Trophoblast cell (in vitro differentiated cells and primary cell): ENCODE measurements around the gene COPG1.
A peak's percentile ranks its signal among the peaks of the same experiment; 100 is the strongest.

ENCODE experiments used
- DNase-seq, 2 donors: peaks; one replicate each; pipeline ENCODE4 v3.0.0-alpha.2; 2016
- H2AFZ ChIP-seq: 2 replicates; pipeline ENCODE4 v1.6.1; 2013; ENCODE audit warnings: low read length, moderate library complexity, mild to moderate bottlenecking; ENCODE audit not compliant: insufficient read depth, poor library complexity
- H2AK5ac ChIP-seq: 2 replicates; pipeline ENCODE4 v1.6.1; 2013; ENCODE audit warnings: mild to moderate bottlenecking, low read length
- H2BK120ac ChIP-seq: 2 replicates; pipeline ENCODE4 v1.6.1; 2013; ENCODE audit warnings: low read length, mild to moderate bottlenecking, moderate library complexity; ENCODE audit not compliant: insufficient read depth, poor library complexity
- H2BK12ac ChIP-seq: 2 replicates; pipeline ENCODE4 v1.6.1; 2013; ENCODE audit warnings: mild to moderate bottlenecking, low read length, moderate library complexity
- H2BK5ac ChIP-seq: 2 replicates; pipeline ENCODE4 v1.6.1; 2013; ENCODE audit warnings: low read length, low read depth, moderate library complexity, mild to moderate bottlenecking; ENCODE audit not compliant: poor library complexity
- H3K14ac ChIP-seq: 2 replicates; pipeline ENCODE4 v1.6.1; 2013; ENCODE audit warnings: mild to moderate bottlenecking, low read length
- H3K18ac ChIP-seq: 2 replicates; pipeline ENCODE4 v1.6.1; 2013; ENCODE audit warnings: mild to moderate bottlenecking, low read length
- H3K23ac ChIP-seq: 2 replicates; pipeline ENCODE4 v1.6.1; 2013; ENCODE audit warnings: low read length
- H3K27ac ChIP-seq: 2 replicates; pipeline ENCODE4 v1.5.1; 2013; ENCODE audit warnings: low read depth, mild to moderate bottlenecking, inconsistent platforms, low read length, moderate library complexity
- H3K27me3 ChIP-seq: 2 replicates; pipeline ENCODE4 v1.6.1; 2013; ENCODE audit warnings: inconsistent platforms, mild to moderate bottlenecking, low read length, moderate library complexity; ENCODE audit not compliant: insufficient read depth
- H3K36me3 ChIP-seq, 2 experiments: 1 replicate in 1 of 2; 2 replicates in 1 of 2; pipeline ENCODE4 v1.6.1; 2013; ENCODE audit warnings: low read length in 2 of 2, mild to moderate bottlenecking in 2 of 2, moderate library complexity in 1 of 2; ENCODE audit not compliant: insufficient read depth in 2 of 2, control insufficient read depth in 1 of 2
- H3K4ac ChIP-seq: 2 replicates; pipeline ENCODE4 v1.6.1; 2013; ENCODE audit warnings: low read depth, mild to moderate bottlenecking, low read length, moderate library complexity
- H3K4me1 ChIP-seq, 2 experiments: 1 replicate in 1 of 2; 2 replicates in 1 of 2; pipeline ENCODE4 v1.6.1; 2013; ENCODE audit warnings: low read length in 2 of 2, mild to moderate bottlenecking in 2 of 2, moderate library complexity in 1 of 2; ENCODE audit not compliant: insufficient read depth in 2 of 2, control insufficient read depth in 1 of 2
- H3K4me2 ChIP-seq: 2 replicates; pipeline ENCODE4 v1.6.1; 2013; ENCODE audit warnings: inconsistent platforms, mild to moderate bottlenecking, low read length, moderate library complexity
- H3K4me3 ChIP-seq: 2 replicates; pipeline ENCODE4 v1.5.1; 2013; ENCODE audit warnings: mild to moderate bottlenecking, low read depth, low read length, inconsistent platforms
- H3K79me1 ChIP-seq: one replicate; pipeline ENCODE4 v1.6.1; 2013; ENCODE audit warnings: low read length
- H3K79me2 ChIP-seq: 2 replicates; pipeline ENCODE4 v1.6.1; 2013; ENCODE audit warnings: low read length, mild to moderate bottlenecking; ENCODE audit not compliant: control insufficient read depth, insufficient read depth, poor library complexity
- H3K9ac ChIP-seq: 2 replicates; pipeline ENCODE4 v1.6.1; 2013; ENCODE audit warnings: mild to moderate bottlenecking, low read length
- H3K9me3 ChIP-seq: 2 replicates; pipeline ENCODE4 v1.6.1; 2013; ENCODE audit warnings: low read depth, mild to moderate bottlenecking, control low read depth, inconsistent platforms, low read length; ENCODE audit not compliant: insufficient read depth
- H4K12ac ChIP-seq: 2 replicates; pipeline ENCODE4 v1.6.1; 2013; ENCODE audit warnings: low read depth, mild to moderate bottlenecking, low read length, moderate library complexity
- H4K8ac ChIP-seq: 2 replicates; pipeline ENCODE4 v1.6.1; 2013; ENCODE audit warnings: low read depth, mild to moderate bottlenecking, low read length, moderate library complexity
- H4K91ac ChIP-seq: one replicate; pipeline ENCODE4 v1.6.1; 2013; ENCODE audit warnings: low read depth, mild to moderate bottlenecking, low read length, moderate library complexity
- WGBS: extraction: QIAGEN DNeasy Blood & Tissue Kit; methylation state at CpG from one replicate; pipeline ENCODE4 v1.1.7; 2013; ENCODE audit warnings: missing lambda C conversion rate; ENCODE audit not compliant: insufficient read length, insufficient coverage; ENCODE audit errors: extremely low coverage; 5-methylcytosine and 5-hydroxymethylcytosine counted together

The COPG1 gene

GRCh38 chr3:129230311-129231019 is 18.9 kb upstream of the COPG1 start:
- no peak overlapping the region for H2BK12ac ChIP-seq
- no CpG with 5 or more reads among the region's 7 CpGs for WGBS
- H2BK120ac ChIP-seq: no peak overlapping the region
- H3K4me3 ChIP-seq: no peak overlapping the region
- no peak overlapping the region for H3K4ac ChIP-seq
- H3K79me2 ChIP-seq: no peaks in the 10 kb centered on the region
- no peak overlapping the region for H4K91ac ChIP-seq
- peaks cover under 1% of the 10 kb centered on the region for H3K9me3 ChIP-seq
- no peak overlapping the region for H3K27ac ChIP-seq
- no peak overlapping the region for H3K23ac ChIP-seq
- no peak overlapping the region for H3K14ac ChIP-seq
- no peak overlapping the region for H3K18ac ChIP-seq
- no peak overlapping the region for H2AK5ac ChIP-seq
- H3K36me3 ChIP-seq: no peaks in the 10 kb centered on the region
- H4K12ac ChIP-seq: no peak overlapping the region
- no peak overlapping the region for H4K8ac ChIP-seq
- no peak overlapping the region for H2AFZ ChIP-seq
- H3K79me1 ChIP-seq: peaks cover 8% of the 10 kb centered on the region
- DNase-seq: peak in 1 of 2 donors; percentile 72
- H3K9ac ChIP-seq: no peak overlapping the region
- H3K4me2 ChIP-seq: no peak overlapping the region
- peaks cover 10 to 11% of the 10 kb centered on the region in 2 experiments for H3K4me1 ChIP-seq
- H2BK5ac ChIP-seq: no peak overlapping the region
- no peaks in the 10 kb centered on the region for H3K27me3 ChIP-seq

- no peak overlapping the region for H2AFZ ChIP-seq
- no CpG with 5 or more reads among the region's 10 CpGs for WGBS
- H3K4me1 ChIP-seq: peaks cover 10 to 11% of the 10 kb centered on the region in 2 experiments
- H3K23ac ChIP-seq: no peak overlapping the region
- H4K91ac ChIP-seq: no peak overlapping the region
- no peak overlapping the region for H3K9ac ChIP-seq
- no peak overlapping the region for H4K12ac ChIP-seq
- H3K14ac ChIP-seq: no peak overlapping the region
- no peaks in the 10 kb centered on the region for H3K27me3 ChIP-seq
- H2AK5ac ChIP-seq: no peak overlapping the region
- H3K79me2 ChIP-seq: no peaks in the 10 kb centered on the region
- H2BK120ac ChIP-seq: no peak overlapping the region
- H3K4me2 ChIP-seq: no peak overlapping the region
- no peak overlapping the region for H2BK12ac ChIP-seq
- no peak overlapping the region for H3K4me3 ChIP-seq
- H3K79me1 ChIP-seq: peaks cover 8% of the 10 kb centered on the region
- no peak overlapping the region for H3K27ac ChIP-seq
- H3K9me3 ChIP-seq: peaks cover 3% of the 10 kb centered on the region
- no peak overlapping the region for H4K8ac ChIP-seq
- no peak for DNase-seq
- H3K36me3 ChIP-seq: no peaks in the 10 kb centered on the region
- H3K18ac ChIP-seq: no peak overlapping the region
- H2BK5ac ChIP-seq: no peak overlapping the region
- no peak overlapping the region for H3K4ac ChIP-seq
These were observed 17.9 kb upstream of the COPG1 start for GRCh38 chr3:129231331-129232119.

- no peaks in the 10 kb centered on the region for H3K27me3 ChIP-seq
- H2BK5ac ChIP-seq: no peak overlapping the region
- peaks cover 8% of the 10 kb centered on the region for H3K79me1 ChIP-seq
- H3K4me3 ChIP-seq: no peak overlapping the region
- peaks cover 9 to 11% of the 10 kb centered on the region in 2 experiments for H3K4me1 ChIP-seq
- H4K12ac ChIP-seq: no peak overlapping the region
- no peaks in the 10 kb centered on the region for H3K36me3 ChIP-seq
- no CpG with 5 or more reads among the region's 4 CpGs for WGBS
- H4K91ac ChIP-seq: no peak overlapping the region
- H3K4ac ChIP-seq: no peak overlapping the region
- H3K23ac ChIP-seq: no peak overlapping the region
- H3K9ac ChIP-seq: no peak overlapping the region
- no peak overlapping the region for H2BK12ac ChIP-seq
- no peak overlapping the region for H3K18ac ChIP-seq
- no peak overlapping the region for H2AK5ac ChIP-seq
- H3K9me3 ChIP-seq: peaks cover 3% of the 10 kb centered on the region
- no peak overlapping the region for H3K27ac ChIP-seq
- peak in 1 of 2 donors; percentile 34 for DNase-seq
- H2AFZ ChIP-seq: no peak overlapping the region
- no peak overlapping the region for H3K4me2 ChIP-seq
- H3K79me2 ChIP-seq: no peaks in the 10 kb centered on the region
- no peak overlapping the region for H2BK120ac ChIP-seq
- no peak overlapping the region for H4K8ac ChIP-seq
- H3K14ac ChIP-seq: no peak overlapping the region
These were observed 15.9 kb upstream of the COPG1 start for GRCh38 chr3:129233538-129233937.

- no CpG with 5 or more reads among the region's 3 CpGs for WGBS
- Histone ChIP-seq H3K4me1 (peaks cover 2% of the 10 kb centered on the region in 2 experiments), H3K9ac (no peak overlapping the region), H3K18ac (no peak overlapping the region), H2BK5ac (no peak overlapping the region), H3K79me2 (no peaks in the 10 kb centered on the region), H3K27me3 (no peaks in the 10 kb centered on the region), H3K9me3 (peaks cover 3% of the 10 kb centered on the region), H3K36me3 (no peaks in the 10 kb centered on the region), H3K4me2 (no peak overlapping the region), H3K27ac (no peak overlapping the region), H4K12ac (no peak overlapping the region), H4K8ac (no peak overlapping the region), H3K4me3 (no peak overlapping the region), H2BK12ac (no peak overlapping the region), H3K23ac (no peak overlapping the region), H2AK5ac (no peak overlapping the region), H3K79me1 (peaks cover 2% of the 10 kb centered on the region), H2AFZ (no peak overlapping the region), H4K91ac (no peak overlapping the region), H3K14ac (no peak overlapping the region), H2BK120ac (no peak overlapping the region), H3K4ac (no peak overlapping the region)
- DNase-seq: peak; percentile 75 to 91
These were observed 15.0 kb upstream of the COPG1 start for GRCh38 chr3:129234441-129234840.
